ENCODE measurements around the gene RBM7. TPM values are rescaled to one million over a fixed set of nuclear protein-coding genes. Genes with fewer than 3 reads are reported as not detected.

Gene RBM7, protein sequence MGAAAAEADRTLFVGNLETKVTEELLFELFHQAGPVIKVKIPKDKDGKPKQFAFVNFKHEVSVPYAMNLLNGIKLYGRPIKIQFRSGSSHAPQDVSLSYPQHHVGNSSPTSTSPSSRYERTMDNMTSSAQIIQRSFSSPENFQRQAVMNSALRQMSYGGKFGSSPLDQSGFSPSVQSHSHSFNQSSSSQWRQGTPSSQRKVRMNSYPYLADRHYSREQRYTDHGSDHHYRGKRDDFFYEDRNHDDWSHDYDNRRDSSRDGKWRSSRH
- 9.0 and 9.8 TPM in 2 replicates for polyA plus RNA-seq (2014; cell fraction: cytosol; rRNA removed)
- 4.3 and 4.5 TPM in 2 replicates for polyA plus RNA-seq (2014; cell fraction: nucleus; rRNA removed)

DNA sequence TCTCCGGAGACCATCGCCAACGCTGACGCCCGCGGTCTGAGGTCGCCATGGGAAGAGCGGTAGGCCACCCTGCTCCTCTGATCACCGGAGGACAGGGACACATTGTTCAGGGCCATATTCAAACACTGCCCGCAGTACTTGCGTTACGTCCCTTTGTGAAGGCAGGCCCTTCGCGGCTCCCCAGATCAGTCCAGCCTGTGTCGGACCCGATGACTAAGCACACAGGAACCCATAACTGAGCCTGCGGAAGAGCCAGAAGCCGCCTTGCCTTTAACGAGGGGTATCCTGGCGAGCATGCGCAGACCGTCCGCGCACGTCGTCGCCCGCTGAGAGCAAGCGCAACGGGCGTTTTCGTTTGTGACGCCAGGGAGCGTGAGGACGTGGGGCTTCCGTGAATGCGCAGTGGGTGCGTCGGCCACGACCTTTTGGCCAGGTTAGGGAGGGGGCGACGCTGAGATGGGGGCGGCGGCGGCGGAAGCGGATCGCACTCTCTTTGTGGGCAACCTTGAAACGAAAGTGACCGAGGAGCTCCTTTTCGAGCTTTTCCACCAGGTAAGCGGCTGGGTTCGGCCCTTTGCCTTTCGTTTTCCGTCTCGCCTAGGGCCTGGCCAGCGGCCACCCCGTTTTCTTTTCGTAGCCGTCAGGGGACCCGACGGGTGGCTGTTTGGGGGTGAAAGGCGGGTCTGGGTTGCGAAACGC, at the start of gene RBM7, which contains the start of gene C11orf71:
Gene RBM7, plus strand, starts transcription at position 451 of the 699 bp plus-strand sequence. Its CDS starts 6 bp downstream, at position 457.
Gene C11orf71, minus strand, starts transcription at position 296 of the 699 bp plus-strand sequence. Its CDS starts 180 bp downstream, at position 116.
- peak; percentile 92 for DNase-seq (ENCODE audit: low spot score)

DNA sequence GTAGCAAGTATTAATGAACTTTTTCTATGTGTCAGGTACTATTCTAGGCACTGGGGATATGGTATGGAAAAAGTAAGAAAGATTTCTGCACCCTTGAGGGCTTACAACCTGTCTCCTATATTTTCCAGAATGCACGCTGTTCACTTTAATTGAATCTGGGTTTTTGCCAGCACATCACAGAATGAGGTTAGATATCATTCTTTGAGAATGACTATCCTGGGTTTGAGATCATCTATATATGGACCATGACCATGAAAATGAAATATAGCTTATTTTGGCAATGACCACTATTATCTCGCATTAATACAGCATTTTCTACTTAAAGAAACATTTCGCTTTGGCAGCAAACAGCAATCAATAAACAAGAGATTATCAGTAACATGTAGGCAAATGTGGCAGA, 47.0 kb upstream of the RBM7 start:
- no peak for DNase-seq (ENCODE audit: low spot score)

DNA sequence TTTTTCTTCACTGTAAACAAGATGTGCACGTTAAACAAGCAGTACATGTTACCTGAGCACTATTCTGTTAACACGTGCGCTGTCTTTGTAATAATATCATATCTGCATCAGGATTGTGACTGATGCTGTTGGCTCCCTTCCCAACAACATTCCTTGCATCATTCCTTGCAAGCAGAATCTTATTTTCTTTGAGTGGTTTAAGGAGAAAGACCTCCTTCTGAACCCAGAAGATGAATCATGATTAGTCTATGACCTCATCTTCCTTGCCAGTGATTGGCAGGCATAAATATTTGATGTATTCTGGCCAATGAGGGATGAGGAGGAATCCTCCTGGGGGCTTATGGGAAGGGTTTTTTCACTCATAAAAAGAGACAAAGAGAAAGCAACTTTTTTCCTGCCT, 46.4 kb upstream of the RBM7 start:
- no peak for DNase-seq (ENCODE audit: low spot score)

DNA sequence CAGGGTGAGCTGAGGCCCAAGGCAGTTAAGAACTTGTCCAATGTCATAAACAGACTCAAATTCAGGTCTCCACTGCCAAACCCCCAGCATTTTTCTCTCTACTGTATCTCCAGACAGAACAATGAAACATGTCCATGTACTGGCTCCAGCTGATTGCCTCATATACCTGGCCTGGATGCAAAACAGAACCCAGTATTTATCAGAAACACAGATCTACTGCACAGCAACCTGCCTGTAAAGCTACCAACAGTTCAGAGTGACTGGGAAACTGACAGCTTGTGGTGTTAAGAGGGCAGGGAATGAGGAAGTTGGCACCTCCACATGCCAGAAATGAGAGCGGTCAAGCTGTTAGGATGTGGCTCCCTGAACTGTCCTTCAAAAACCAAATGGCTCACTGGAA, 41.8 kb upstream of the RBM7 start:
- peak; percentile 43 for DNase-seq (ENCODE audit: low spot score)

DNA sequence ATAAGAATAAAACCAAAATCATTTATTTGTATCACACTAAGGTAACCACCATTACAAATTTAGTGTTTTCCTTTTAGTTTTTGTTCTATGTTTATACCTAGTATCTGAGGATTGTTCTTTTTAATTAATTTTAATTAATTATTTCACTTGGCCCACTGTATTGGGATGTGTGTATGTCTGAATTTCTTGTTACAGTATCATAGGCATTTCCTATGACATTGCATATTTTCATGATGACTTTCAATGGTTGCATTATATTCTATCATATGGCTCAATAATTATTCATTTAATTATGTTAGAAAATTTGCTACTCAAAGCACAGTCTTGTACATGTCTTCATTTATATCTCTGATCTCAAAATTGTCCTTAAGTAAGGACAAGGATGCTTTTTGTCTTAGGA, 41.1 kb upstream of the RBM7 start:
- DNase-seq (ENCODE audit: low spot score): no peak

DNA sequence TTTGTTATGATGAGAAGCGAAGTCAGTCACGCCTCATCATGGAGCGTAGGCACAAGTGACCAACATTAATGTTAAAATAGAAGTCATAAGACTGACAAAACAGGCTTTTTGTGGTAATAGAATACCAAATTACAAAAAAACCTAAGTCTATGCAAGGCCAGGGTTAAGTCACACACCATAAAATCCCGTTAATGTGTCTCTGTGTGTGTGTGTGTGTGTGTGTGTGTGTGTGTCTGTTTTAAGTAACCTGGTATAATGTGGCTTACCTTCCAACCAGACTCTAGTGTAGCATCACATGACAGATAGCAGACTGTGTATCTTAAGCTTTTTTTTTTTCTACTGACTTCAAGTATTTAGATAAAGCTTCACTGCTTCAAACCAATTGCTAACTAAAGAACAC, 38.1 kb upstream of the RBM7 start:
- no peak for DNase-seq (ENCODE audit: low spot score)

GRCh38 chr11:114362958-114363357, 37.5 kb upstream of the RBM7 start:
- no peak for DNase-seq (ENCODE audit: low spot score)

GRCh38 chr11:114366331-114367243, 33.9 kb upstream of the RBM7 start:
- DNase-seq (ENCODE audit: low spot score): no peak

DNA sequence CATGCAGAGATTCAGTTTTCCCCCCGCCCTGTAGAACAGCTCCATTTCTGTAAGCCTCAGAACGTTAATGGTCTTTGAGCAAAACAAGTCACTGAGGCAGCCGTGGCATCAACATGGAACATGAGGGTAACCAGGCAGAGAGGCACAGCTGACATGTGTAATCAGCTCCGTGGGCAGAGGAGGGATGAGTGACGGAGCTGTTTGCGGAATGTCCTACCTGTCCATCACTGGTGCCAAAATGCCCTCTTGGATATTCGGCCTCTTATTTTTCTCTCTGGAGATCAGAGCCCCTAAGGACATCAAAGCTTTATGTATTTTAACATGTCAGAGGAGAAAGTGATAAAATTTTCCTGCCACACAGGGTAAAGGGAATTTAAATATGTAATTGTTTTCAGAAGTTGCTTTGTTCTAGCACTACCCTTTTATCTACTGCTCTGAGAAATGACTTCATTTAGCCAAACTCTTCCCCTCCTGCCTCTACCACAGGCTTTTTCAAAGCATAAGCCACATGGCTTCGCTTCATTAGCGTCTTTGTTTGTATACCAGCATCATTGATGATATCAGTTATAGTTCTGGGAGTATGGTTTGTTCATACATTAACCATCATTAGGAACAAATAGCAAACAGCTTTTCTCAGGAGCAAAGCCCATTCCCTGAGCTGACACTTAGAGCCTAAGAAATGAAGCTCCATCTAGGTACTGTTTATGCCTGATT, 33.1 kb upstream of the RBM7 start:
- no peak for DNase-seq (ENCODE audit: low spot score)

- no peak for DNase-seq (ENCODE audit: low spot score)
Measured at GRCh38 chr11:114368918-114369680, 31.4 kb upstream of the RBM7 start.

- no peak for DNase-seq (ENCODE audit: low spot score)
Measured at GRCh38 chr11:114375052-114375451, 25.4 kb upstream of the RBM7 start.

DNA sequence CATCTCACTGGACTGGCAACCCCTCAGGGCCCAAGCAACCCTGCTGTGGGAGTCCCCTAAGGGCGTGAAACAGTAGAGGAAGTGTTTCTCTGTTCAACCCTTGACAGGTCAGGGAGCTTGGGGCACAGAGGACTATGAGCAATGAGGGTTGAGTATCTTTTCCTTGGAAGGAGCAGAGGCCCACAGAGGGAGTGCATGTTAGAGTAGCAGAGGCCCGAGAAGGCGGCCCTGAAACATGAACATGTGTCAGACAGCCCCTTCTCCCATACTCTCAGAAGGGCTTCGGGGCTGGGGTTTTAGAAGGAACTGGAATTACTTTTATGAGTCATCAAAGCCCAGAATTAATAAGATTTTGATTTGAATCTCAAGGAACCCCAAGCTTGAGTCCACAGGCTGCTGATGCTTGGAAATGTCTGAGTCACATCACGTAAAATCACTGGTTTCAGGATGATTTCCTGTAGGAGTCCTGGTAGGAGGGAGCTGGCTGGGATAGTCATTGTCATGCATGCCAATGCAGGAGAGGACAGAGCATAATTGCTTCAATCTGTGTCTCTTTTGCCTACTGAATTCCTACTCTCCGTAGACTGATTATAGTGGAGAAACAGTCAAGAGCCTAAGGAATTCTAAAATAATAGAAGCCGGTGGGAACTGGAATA, 22.7 kb upstream of the RBM7 start:
- no peak for DNase-seq (ENCODE audit: low spot score)

DNA sequence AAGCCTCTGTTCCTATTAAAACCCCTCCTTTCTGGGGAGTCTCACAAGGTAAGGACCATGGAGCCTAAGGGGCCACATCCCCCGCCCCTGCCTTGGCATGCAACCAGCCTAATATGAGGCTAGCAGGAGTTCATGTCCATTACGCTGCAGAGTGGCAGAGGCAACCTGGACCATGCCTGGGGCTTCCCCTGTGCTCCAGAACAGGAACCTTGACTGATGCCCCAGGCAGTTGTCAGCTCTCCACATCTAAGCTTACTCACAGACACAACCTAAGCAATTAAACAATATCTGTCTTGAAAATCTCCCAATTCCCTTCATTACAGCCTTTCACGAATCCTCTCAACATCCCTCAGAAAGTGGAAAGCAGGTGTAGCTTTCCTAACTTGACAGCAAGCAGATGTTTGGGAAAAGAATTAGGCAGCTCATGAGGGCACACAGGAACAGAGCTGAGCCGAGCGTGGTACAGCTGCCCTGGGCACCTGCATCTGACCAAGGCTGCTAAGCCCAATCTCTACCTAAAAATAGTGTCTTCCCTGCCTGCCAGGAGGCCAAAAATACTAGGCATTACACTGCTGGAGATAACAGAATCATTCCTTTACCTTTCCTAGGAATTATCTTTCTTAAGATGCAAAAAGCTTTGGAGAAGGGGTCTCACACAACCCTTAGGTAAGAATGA, 20.9 kb upstream of the RBM7 start:
- peak; percentile 80 for DNase-seq (ENCODE audit: low spot score)

GRCh38 chr11:114382509-114382908, 18.0 kb upstream of the RBM7 start:
- DNase-seq (ENCODE audit: low spot score): no peak

DNA sequence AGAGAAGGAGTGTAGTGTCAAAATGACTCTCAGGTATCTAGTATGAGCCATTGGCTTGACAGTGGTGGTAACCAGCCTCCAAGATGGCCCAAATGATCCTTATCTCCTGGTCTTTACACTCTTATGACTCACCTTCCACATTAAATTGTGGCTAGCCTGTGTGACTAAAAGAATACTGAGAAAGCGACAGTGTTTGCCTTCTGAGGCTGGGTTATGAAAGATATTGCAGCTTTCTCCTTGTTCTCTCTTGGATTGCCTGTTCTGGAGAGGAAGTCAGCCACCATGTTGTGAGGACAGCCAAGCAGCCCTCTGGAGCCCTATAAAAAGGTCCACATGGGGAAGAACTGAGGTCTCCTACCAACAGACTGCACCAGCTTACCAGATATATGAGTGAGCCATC, 16.0 kb upstream of the RBM7 start:
- no peak for DNase-seq (ENCODE audit: low spot score)

DNA sequence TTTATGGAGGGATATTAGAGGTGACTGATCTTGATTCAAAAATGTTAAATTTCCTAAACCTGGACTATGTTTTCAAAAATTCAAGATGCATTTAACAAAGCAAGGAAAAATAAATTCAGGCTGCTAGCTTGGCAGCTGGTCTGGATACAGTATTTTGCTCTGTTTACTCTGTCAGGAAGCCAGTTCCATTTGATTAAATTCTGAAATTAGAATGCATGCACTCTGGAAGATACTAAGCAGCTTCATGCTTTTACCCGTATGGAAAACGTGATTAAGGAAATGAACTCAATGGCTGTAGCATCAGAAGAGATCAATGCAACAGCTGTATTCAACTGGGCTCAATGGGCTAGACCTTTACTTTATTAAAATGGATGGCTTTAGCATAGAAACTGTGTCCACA, 14.3 kb upstream of the RBM7 start:
- peak; percentile 3 for DNase-seq (ENCODE audit: low spot score)

DNA sequence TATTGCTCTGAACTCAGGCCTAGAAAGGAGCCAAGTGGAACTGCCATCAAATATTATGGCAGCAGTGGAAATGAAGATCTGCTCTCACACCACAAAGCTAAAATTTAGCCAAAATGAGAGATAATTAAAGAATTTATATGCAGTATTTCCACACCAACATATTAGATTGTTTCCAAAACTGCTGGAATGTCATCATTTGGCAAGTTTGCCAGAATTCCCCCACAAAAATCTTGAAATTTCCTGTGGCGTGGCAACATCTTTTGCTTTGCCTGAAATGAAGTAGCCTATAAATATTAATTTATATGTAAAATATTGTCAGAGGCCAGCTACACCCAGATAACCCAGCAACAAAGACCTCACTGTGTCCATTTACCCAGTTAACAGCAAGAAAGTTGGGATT, 13.9 kb upstream of the RBM7 start:
- DNase-seq (ENCODE audit: low spot score): no peak

GRCh38 chr11:114392735-114393667, 7.5 kb upstream of the RBM7 start:
- no peak for DNase-seq (ENCODE audit: low spot score)
